KOPT-K1 (cell line): ENCODE measurements around the gene C16orf54.
"Not testable (repeated sequence)": the region's sequence is repeated elsewhere in the genome, so short reads cannot be mapped to it uniquely, and the experiment has no call there.

Source experiments
- H3K27ac ChIP-seq: fragments of 200-600 bp; sonication (generic); 2 replicates; pipeline ENCODE4 v1.5.1; 2016; ENCODE audit warnings: antibody characterized with exemption, mild to moderate bottlenecking, low read depth, low read length; ENCODE audit not compliant: poor library complexity, severe bottlenecking
- H3K36me3 ChIP-seq: fragments of 200-600 bp; sonication (generic); 2 replicates; pipeline ENCODE4 v1.5.1; 2017; ENCODE audit warnings: antibody characterized with exemption, mild to moderate bottlenecking, low read length, moderate library complexity; ENCODE audit not compliant: insufficient read depth
- H3K9me3 ChIP-seq: fragments of 200-600 bp; sonication (generic); 2 replicates; pipeline ENCODE4 v1.5.1; 2017; ENCODE audit warnings: antibody characterized with exemption, low read length, mild to moderate bottlenecking; ENCODE audit not compliant: insufficient read depth, poor library complexity, severe bottlenecking

C16orf54 gene

GRCh38 chr16:29737713-29738112 lies 8.1 kb downstream of the C16orf54 start:
- Histone ChIP-seq H3K36me3 (peaks cover 12% of the 10 kb centered on the region), H3K9me3 (no peaks in the 10 kb centered on the region), H3K27ac (peak overlapping the region; percentile 54)

GRCh38 chr16:29736764-29737163 lies 9.0 kb downstream of the C16orf54 start:
- no peak overlapping the region for H3K27ac ChIP-seq
- no peaks in the 10 kb centered on the region for H3K9me3 ChIP-seq
- H3K36me3 ChIP-seq, result peaks cover 5% of the 10 kb centered on the region; the same call in 1 of the 2 replicates

DNA sequence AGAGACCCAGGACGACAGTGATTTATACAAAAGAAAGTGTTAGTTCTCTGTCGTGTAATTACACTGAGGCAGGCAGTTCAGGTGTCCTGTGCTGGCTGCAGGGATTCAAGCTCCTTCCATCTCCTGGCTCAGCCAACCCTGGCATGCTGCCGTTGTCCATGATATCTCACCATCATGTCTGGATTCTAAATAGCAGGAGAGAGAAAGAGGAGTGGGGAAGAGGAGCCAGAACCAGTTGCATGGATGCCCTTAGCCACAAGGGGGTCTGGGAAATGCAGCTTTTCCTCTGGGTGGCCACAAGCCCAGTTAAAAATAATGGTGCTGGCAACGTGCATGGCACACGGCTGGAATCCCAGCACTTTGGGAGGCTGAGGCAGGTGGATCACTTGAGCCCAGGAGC lies 9.7 kb downstream of the C16orf54 start:
- Histone ChIP-seq H3K27ac (no peak overlapping the region), H3K9me3 (no peaks in the 10 kb centered on the region), H3K36me3 (no peaks in the 10 kb centered on the region)

- no peaks in the 10 kb centered on the region for H3K36me3 ChIP-seq
- no peak overlapping the region for H3K27ac ChIP-seq
- no peaks in the 10 kb centered on the region for H3K9me3 ChIP-seq
These were observed 11.0 kb downstream of the C16orf54 start for GRCh38 chr16:29734786-29735185.

DNA sequence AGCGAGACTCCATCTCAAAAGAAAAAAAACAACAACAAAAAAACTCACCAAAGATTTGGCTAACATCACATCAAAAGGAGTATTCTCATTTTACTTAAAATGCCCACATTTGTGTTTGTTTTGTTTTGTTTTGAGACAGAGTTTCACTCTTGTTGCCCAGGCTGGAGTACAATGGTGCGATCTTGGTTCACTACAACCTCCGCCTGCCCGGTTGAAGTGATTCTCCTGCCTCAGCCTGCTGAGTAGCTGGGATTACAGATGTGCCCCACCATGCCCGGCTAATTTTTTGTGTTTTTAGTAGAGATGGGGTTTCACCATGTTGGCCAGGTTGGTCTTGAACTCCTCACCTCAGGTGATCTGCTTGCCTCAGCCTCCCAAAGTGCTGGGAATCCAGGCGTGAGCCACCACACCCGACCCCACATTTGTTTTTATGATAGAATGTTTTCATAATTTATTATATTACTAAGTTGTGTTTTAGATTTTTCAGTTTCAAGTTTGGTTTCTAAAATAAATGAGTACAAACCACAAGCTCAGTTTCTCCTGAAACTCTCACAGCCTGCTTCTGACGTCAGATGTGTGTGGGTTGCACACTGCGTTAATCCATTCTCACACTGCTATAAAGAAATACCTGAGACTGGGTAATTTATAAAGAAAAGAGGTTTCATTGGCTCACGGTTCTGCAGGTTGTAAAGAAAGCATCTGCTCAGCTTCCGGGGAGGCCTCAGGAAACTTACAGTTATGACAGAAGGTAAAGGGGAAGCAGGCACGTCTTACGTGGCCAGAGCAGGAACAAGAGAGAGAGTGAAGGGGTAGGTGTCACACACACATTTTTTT lies 13.8 kb downstream of the C16orf54 start:
- H3K36me3 ChIP-seq, H3K27ac ChIP-seq, H3K9me3 ChIP-seq: not testable (repeated sequence)

- H3K9me3 ChIP-seq, result no peaks in the 10 kb centered on the region
- H3K27ac ChIP-seq, result peak overlapping the region; percentile 34
- H3K36me3 ChIP-seq, result no peaks in the 10 kb centered on the region
These were observed 15.1 kb downstream of the C16orf54 start for GRCh38 chr16:29730649-29731048.

DNA sequence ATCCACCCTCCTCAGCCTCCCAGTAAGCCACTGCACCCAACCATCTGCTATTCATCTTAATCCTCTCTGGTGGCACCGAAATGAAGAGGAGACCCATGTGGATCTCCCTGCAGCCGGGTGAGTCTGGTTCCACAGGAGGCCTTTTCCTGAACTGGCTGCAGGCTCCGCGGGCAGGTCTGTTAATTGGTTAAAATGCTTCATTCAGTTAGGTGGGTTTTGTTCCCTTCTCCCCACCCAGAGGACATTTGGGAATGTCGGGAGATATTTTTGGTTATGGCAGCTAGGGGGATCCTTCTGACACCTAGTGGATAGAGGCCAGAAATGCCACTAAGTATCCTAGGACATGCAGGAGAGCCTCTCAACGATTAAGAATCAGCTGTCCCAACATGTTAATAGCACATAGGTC lies 16.7 kb downstream of the C16orf54 start:
- no peak overlapping the region for H3K27ac ChIP-seq
- no peaks in the 10 kb centered on the region for H3K36me3 ChIP-seq

DNA sequence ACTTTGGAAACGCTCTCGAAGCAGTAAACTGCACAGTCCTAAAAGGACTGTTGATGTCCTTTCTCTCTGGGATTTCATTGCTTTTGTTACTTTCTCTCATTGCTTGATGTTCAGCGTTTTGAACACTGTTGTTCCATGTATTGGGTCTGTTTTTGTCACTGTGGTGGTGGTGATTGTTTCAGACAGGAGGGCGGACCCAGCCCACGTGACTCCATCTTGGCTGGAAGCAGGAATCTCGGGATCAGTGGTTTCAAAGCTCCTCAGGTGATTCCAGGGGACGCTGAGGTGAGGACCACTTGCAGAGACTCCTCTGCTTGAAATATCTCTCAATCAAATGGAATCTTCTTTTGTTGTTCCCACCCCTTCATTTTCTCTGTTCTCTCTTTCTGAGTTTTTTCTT lies 18.3 kb downstream of the C16orf54 start:
- Histone ChIP-seq H3K27ac (peak overlapping the region; percentile 21), H3K36me3 (no peaks in the 10 kb centered on the region), H3K9me3 (no peaks in the 10 kb centered on the region)

More for the DNA sequence above, 16.7 kb downstream of the C16orf54 start:
- no peaks in the 10 kb centered on the region for H3K9me3 ChIP-seq

DNA sequence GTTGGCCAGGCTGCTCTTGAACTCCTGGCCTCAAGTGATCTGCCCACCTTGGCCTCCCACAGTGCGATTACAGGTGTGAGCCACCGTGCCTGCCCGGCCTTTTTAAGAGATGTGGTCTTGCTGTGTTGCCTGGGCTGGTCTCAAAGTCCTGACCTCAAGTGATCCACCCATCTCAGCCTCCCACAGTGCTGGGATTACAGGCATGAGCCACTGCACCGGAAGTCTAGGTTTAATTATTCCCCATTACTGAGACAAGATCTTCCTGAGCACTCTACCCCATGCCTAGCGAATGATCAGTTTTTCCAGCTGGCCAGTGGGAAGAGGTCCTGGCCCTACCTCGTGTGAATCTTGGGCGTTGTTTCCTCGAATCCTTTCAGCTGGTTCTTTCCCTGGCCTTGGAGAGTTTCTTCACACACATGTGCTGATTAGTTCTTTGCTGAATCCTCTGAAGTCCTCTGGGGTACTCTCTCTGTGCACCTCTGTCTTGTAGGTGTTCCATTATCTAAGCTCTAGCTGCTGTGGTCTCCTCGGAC lies 18.9 kb downstream of the C16orf54 start:
- Histone ChIP-seq H3K36me3 (no peaks in the 10 kb centered on the region), H3K9me3 (no peaks in the 10 kb centered on the region), H3K27ac (peak overlapping the region; percentile 21)

DNA sequence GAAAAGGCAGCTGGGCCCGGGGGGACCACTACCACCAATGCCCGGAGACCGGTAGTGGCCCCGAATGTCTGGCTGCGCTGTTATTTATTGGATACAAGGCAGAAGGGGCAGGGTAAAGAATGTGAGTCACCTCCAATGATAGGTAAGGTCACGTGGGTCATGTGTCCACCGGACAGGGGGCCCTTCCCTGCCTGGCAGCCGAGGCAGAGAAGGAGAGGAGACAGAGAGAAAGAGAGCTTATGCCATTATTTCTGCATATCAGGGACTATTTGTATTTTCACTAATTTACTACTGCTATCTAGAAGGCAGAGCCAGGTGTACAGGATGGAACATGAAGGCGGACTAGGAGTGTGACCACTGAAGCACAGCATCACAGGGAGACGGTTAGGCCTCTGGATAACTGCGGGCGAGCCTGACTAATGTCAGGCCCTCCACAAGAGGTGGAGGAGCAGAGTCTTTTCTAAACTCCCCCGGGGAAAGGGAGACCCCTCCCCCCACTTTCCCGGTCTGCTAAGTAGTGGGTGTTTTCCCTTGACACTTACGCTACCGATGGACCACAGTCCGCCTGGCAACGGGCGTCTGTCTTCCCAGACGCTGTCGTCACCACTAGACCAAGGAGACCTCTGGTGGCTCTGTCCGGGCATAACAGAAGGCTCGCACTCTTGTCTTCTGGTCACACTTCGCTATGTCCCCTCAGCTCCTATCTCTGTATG lies 24.5 kb downstream of the C16orf54 start:
- not testable (repeated sequence) for H3K9me3 ChIP-seq, H3K36me3 ChIP-seq, H3K27ac ChIP-seq

- H3K27ac ChIP-seq, result no peak overlapping the region
- no peaks in the 10 kb centered on the region for H3K36me3 ChIP-seq
- H3K9me3 ChIP-seq, result no peaks in the 10 kb centered on the region
These were observed 25.1 kb downstream of the C16orf54 start for GRCh38 chr16:29720703-29721102.

DNA sequence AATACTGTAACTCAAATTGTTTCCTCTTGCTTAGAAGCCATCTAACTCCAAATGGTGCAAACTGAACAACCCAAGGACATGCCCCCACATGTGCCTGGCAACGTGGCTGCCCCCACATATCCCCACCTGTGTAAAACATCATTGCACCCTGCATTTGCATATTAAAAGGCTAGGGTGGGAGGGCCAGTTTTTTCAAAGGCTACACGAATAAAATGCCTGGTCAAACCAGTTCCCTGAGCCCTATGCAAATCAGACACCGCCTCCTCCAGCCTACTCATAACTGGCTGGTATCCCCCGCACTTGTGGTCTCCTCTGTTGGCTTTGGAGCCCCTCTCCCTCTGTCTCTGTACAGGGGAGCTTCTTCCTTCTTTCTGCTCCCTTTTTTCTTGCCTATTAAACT lies 26.7 kb downstream of the C16orf54 start:
- Histone ChIP-seq H3K27ac (no peak overlapping the region), H3K9me3 (no peaks in the 10 kb centered on the region), H3K36me3 (no peaks in the 10 kb centered on the region)

DNA sequence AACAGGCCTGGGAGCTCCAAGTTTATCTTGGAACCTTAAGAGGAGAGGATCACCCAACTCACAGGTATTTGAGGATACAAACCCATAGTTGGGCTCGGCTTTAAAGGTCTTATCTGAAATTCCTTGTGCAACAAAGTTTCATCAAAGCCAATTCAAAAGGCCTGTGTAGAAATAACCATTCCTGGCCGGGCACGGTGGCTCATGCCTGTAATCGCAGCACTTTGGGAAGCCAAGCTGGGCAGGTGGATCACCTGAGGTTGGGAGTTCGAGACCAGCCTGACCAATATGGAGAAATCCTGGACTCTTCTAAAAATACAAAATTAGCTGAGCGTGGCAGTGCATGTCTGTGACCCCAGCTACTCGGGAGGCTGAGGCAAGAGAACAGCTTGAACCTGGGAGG lies 28.7 kb downstream of the C16orf54 start:
- H3K36me3 ChIP-seq, result no peaks in the 10 kb centered on the region
- no peak overlapping the region for H3K27ac ChIP-seq
- no peaks in the 10 kb centered on the region for H3K9me3 ChIP-seq

DNA sequence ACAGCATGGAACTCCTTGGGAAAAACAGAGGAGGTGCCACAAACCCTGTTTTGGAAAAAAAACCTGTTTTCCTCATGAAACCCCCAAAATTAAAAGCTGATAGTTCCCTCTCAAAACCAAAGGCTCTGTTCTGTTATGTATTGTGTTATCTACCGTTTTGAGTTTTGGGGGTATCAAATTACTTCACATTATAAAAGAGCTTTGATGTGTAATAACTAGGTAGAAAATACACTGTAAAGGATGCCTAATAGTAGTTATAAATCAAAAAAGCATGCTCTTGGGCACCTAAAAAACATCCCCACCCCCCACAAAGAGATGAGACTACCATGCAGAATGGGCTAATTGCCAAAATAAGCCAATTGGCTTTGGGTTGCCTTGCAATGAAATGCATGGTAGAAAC lies 30.8 kb downstream of the C16orf54 start:
- Histone ChIP-seq H3K27ac (no peak overlapping the region), H3K36me3 (no peaks in the 10 kb centered on the region), H3K9me3 (no peaks in the 10 kb centered on the region)

DNA sequence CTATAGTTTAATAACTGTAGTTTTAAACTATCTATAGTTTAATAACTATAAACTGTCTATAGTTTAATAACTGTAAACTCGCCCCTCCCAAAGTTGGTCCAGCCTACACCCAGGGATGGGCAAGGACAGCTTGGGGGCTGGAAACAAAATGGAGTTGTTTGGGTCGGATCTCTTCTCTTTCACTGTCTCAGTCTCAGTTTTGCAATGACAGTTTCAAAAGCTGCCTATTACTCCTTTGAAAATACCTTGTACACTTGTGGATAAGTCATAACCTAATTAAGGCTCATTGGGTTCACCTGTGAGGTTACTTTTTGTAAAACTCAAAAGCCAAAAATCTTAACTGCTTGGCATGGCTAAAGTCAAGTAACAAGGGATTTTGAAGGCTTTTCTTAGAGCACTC lies 31.4 kb downstream of the C16orf54 start:
- Histone ChIP-seq H3K27ac (no peak overlapping the region), H3K9me3 (no peaks in the 10 kb centered on the region), H3K36me3 (no peaks in the 10 kb centered on the region)
